ENCODE measurements around the gene KIAA0586. TPM values are rescaled to one million over a fixed set of nuclear protein-coding genes. Genes with fewer than 3 reads are reported as not detected.

Gene KIAA0586
- total and polyA plus RNA-seq, 2 donors (not counting 3 experiments of a cell fraction or from before 2014, with no cell fraction given): 7.4 to 25.9 TPM

- H3K79me2 ChIP-seq (ENCODE audit: control insufficient read depth, insufficient read depth, low read length): no peaks in the 10 kb centered on the region
Measured at GRCh38 chr14:58543253-58543652, 115.7 kb downstream of the KIAA0586 start.

More at GRCh38 chr14:58543253-58543652, 115.7 kb downstream of the KIAA0586 start:
- dilution Hi-C loops (cut with MboI; ENCODE audit: extremely low pct_ligation_motif_present, low sequenced_read_pairs) (no loop called here), intact Hi-C loops (cut with micrococcal nuclease) (no loop called here)
- H3K4me3 ChIP-seq (replicated peaks in 1 of 3; ENCODE audit: insufficient read depth in 1 of 3, low read depth in 1 of 3, low read length in 3 of 3): no peak overlapping the region
- H3K27ac ChIP-seq (ENCODE audit: insufficient read depth, low read depth, low read length): no peak overlapping the region
- POLR2A ChIA-PET: no interaction called here
- H3K27me3 ChIP-seq (ENCODE audit: control insufficient read depth in 2 of 2, insufficient read depth in 2 of 2, low read length in 2 of 2): no peaks in the 10 kb centered on the region
- H3K9me3 ChIP-seq (replicated peaks; ENCODE audit: control insufficient read depth, insufficient read depth, low read length): no peaks in the 10 kb centered on the region
- no peak for TF ChIP-seq EZH2 (IDR thresholded peaks at IDR 0.05; ENCODE audit: borderline replicate concordance, low read depth, low read length, severe bottlenecking)
- no peak for TF ChIP-seq FOS (IDR thresholded peaks at IDR 0.05; ENCODE audit: borderline replicate concordance, insufficient read depth, low read length)
- TF ChIP-seq JUN (IDR thresholded peaks at IDR 0.05; ENCODE audit: borderline replicate concordance, insufficient read depth, insufficient read length, low read depth): no peak
- TF ChIP-seq, protein P1, sequence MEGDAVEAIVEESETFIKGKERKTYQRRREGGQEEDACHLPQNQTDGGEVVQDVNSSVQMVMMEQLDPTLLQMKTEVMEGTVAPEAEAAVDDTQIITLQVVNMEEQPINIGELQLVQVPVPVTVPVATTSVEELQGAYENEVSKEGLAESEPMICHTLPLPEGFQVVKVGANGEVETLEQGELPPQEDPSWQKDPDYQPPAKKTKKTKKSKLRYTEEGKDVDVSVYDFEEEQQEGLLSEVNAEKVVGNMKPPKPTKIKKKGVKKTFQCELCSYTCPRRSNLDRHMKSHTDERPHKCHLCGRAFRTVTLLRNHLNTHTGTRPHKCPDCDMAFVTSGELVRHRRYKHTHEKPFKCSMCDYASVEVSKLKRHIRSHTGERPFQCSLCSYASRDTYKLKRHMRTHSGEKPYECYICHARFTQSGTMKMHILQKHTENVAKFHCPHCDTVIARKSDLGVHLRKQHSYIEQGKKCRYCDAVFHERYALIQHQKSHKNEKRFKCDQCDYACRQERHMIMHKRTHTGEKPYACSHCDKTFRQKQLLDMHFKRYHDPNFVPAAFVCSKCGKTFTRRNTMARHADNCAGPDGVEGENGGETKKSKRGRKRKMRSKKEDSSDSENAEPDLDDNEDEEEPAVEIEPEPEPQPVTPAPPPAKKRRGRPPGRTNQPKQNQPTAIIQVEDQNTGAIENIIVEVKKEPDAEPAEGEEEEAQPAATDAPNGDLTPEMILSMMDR (IDR thresholded peaks at IDR 0.05; ENCODE audit: extremely low read depth in 1 of 2, insufficient read depth in 1 of 2, low read depth in 1 of 2, low read length in 2 of 2): no peak
- no peak for TF ChIP-seq GATA2 (IDR thresholded peaks at IDR 0.05; ENCODE audit: insufficient read depth, insufficient read length, low read depth, low read length)
- TF ChIP-seq, protein P2, sequence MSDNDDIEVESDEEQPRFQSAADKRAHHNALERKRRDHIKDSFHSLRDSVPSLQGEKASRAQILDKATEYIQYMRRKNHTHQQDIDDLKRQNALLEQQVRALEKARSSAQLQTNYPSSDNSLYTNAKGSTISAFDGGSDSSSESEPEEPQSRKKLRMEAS (IDR thresholded peaks at IDR 0.05; ENCODE audit: insufficient read depth, insufficient read length): no peak
- TF ChIP-seq POLR2A (IDR thresholded peaks at IDR 0.05; ENCODE audit: low read depth, low read length): no peak
- no peak for TF ChIP-seq POLR2AphosphoS5 (IDR thresholded peaks at IDR 0.05; ENCODE audit: insufficient read depth, low read depth, low read length)
- TF ChIP-seq MYC (IDR thresholded peaks at IDR 0.05; ENCODE audit: low read depth, low read length): no peak
- H4K20me1 ChIP-seq (replicated peaks; ENCODE audit: control insufficient read depth, extremely low read depth, insufficient read depth, low read length): no peaks in the 10 kb centered on the region
- FAIRE-seq (no peak), DNase-seq (ENCODE audit: low read depth, low spot score) (no peak)
- no TSS peak for BruUV-seq (replicated peaks)
- H3K4me1 ChIP-seq (ENCODE audit: control insufficient read depth, extremely low read depth, insufficient read depth, low read length): no peaks in the 10 kb centered on the region
- CTCF ChIA-PET: interaction anchor here (0.9 kb wide), 1 partner anchor 14 kb away, joined by 3 read pairs; no protein-coding TSS in a partner anchor
- no peak overlapping the region for H2AFZ ChIP-seq (ENCODE audit: low read depth, low read length)
- H3K4me2 ChIP-seq (ENCODE audit: insufficient read depth, low read length): no peak overlapping the region
- no peaks in the 10 kb centered on the region for H3K9me1 ChIP-seq (replicated peaks; ENCODE audit: control insufficient read depth, extremely low read depth, insufficient read depth, low read length)
- no peak overlapping the region for H3K9ac ChIP-seq (replicated peaks; ENCODE audit: extremely low read depth, insufficient read depth, low read length)
- no peaks in the 10 kb centered on the region for H3K36me3 ChIP-seq (ENCODE audit: control insufficient read depth in 2 of 2, extremely low read depth in 1 of 2, insufficient read depth in 2 of 2, low read length in 2 of 2)
